GM19240 (cell line): ENCODE measurements around the gene EXOC3L4.

Experiments used
- DNase-seq: peaks from one replicate; pipeline ENCODE4 v3.0.0; 2011; ENCODE audit warnings: low spot score; ENCODE audit not compliant: insufficient read length

EXOC3L4 gene

GRCh38 chr14:103132381-103133209 is 38.1 kb downstream of the EXOC3L4 start:
- no peak for DNase-seq

- DNase-seq = no peak
These were observed 39.0 kb downstream of the EXOC3L4 start for GRCh38 chr14:103133210-103134140.

- DNase-seq = no peak
These were observed 39.9 kb downstream of the EXOC3L4 start for GRCh38 chr14:103134405-103134804.

- DNase-seq = no peak
These were observed 40.4 kb downstream of the EXOC3L4 start for GRCh38 chr14:103134919-103135318.

GRCh38 chr14:103135333-103136260 is 41.1 kb downstream of the EXOC3L4 start:
- DNase-seq = no peak

GRCh38 chr14:103136388-103137271 is 42.1 kb downstream of the EXOC3L4 start:
- DNase-seq = no peak

GRCh38 chr14:103137689-103138300 is 43.3 kb downstream of the EXOC3L4 start:
- DNase-seq = no peak

- no peak for DNase-seq
These were observed 44.0 kb downstream of the EXOC3L4 start for GRCh38 chr14:103138301-103139131.

- no peak for DNase-seq
These were observed 44.9 kb downstream of the EXOC3L4 start for GRCh38 chr14:103139132-103140025.

GRCh38 chr14:103140316-103141109 is 46.0 kb downstream of the EXOC3L4 start:
- peak; percentile 86 for DNase-seq

- DNase-seq = peak; percentile 82
These were observed 46.7 kb downstream of the EXOC3L4 start for GRCh38 chr14:103141117-103141796.

GRCh38 chr14:103142026-103142425 is 47.5 kb downstream of the EXOC3L4 start:
- no peak for DNase-seq

GRCh38 chr14:103142721-103143302 is 48.3 kb downstream of the EXOC3L4 start:
- no peak for DNase-seq

- no peak for DNase-seq
These were observed 49.0 kb downstream of the EXOC3L4 start for GRCh38 chr14:103143506-103143905.

GRCh38 chr14:103144085-103144484 is 49.6 kb downstream of the EXOC3L4 start:
- no peak for DNase-seq

- DNase-seq = no peak
These were observed 51.7 kb downstream of the EXOC3L4 start for GRCh38 chr14:103146141-103146709.
